Ishikawa (cell line): ENCODE measurements around the gene ERC1.

ENCODE experiments used
- CEBPB ChIP-seq: IDR thresholded peaks from 2 replicates; pipeline ENCODE4 v1.6.1; 2012
- CREB1 ChIP-seq: IDR thresholded peaks from 2 replicates; pipeline ENCODE4 v1.6.1; 2012; ENCODE audit warnings: low read depth
- EGR1 ChIP-seq: IDR thresholded peaks from 2 replicates; pipeline ENCODE4 v1.6.1; 2012
- EP300 ChIP-seq: IDR thresholded peaks from 2 replicates; pipeline ENCODE4 v1.6.1; 2012; ENCODE audit warnings: borderline replicate concordance
- FOXM1 ChIP-seq: IDR thresholded peaks from 2 replicates; pipeline ENCODE4 v1.6.1; 2012; ENCODE audit warnings: low read depth, borderline replicate concordance
- MAX ChIP-seq: IDR thresholded peaks from 2 replicates; pipeline ENCODE4 v1.6.1; 2012
- NFIC ChIP-seq: IDR thresholded peaks from 2 replicates; pipeline ENCODE4 v1.6.1; 2012
- RAD21 ChIP-seq: IDR thresholded peaks from 2 replicates; pipeline ENCODE4 v1.6.1; 2012; ENCODE audit warnings: low read depth
- REST ChIP-seq: IDR thresholded peaks from 2 replicates; pipeline ENCODE4 v1.6.1; 2012; ENCODE audit warnings: low read depth, mild to moderate bottlenecking
- TAF1 ChIP-seq: IDR thresholded peaks from 2 replicates; pipeline ENCODE4 v1.6.1; 2012; ENCODE audit warnings: low read depth, mild to moderate bottlenecking
- TCF12 ChIP-seq: IDR thresholded peaks from 2 replicates; pipeline ENCODE4 v1.6.1; 2012; ENCODE audit warnings: low read depth
- TEAD4 ChIP-seq: IDR thresholded peaks from 2 replicates; pipeline ENCODE4 v1.6.1; 2012
- USF1 ChIP-seq: IDR thresholded peaks from 2 replicates; pipeline ENCODE4 v1.6.1; 2012
- YY1 ChIP-seq: IDR thresholded peaks from 2 replicates; pipeline ENCODE4 v1.6.1; 2012; ENCODE audit warnings: low read depth
- ZBTB7A ChIP-seq: IDR thresholded peaks from 2 replicates; pipeline ENCODE4 v1.6.1; 2012; ENCODE audit warnings: low read depth

Gene ERC1

GRCh38 chr12:1147821-1148220, 156.8 kb downstream of the ERC1 start:
- TF ChIP-seq FOXM1 (no peak), RAD21 (no peak), TEAD4 (no peak), MAX (no peak), EGR1 (no peak), TCF12 (no peak), USF1 (no peak), EP300 (no peak), REST (no peak)

GRCh38 chr12:1157046-1157445, 166.0 kb downstream of the ERC1 start:
- TF ChIP-seq YY1 (no peak), TCF12 (no peak), NFIC (no peak), REST (no peak), USF1 (no peak), EP300 (no peak), CEBPB (no peak), CREB1 (no peak), EGR1 (no peak), TAF1 (no peak), FOXM1 (no peak), MAX (no peak), TEAD4 (no peak)

GRCh38 chr12:1161197-1161596, 170.2 kb downstream of the ERC1 start:
- TF ChIP-seq FOXM1: no peak
- no peak for TF ChIP-seq EP300
- no peak for TF ChIP-seq CEBPB
- no peak for TF ChIP-seq CREB1
- no peak for TF ChIP-seq TAF1

GRCh38 chr12:1162081-1162760, 171.2 kb downstream of the ERC1 start:
- no peak for TF ChIP-seq CREB1
- TF ChIP-seq TAF1: no peak
- TF ChIP-seq YY1: no peak

- TF ChIP-seq NFIC: no peak
- TF ChIP-seq RAD21: no peak
- TF ChIP-seq FOXM1: no peak
- TF ChIP-seq MAX: no peak
- no peak for TF ChIP-seq YY1
These were observed 176.8 kb downstream of the ERC1 start for GRCh38 chr12:1167784-1168183.

GRCh38 chr12:1170411-1170810, 179.4 kb downstream of the ERC1 start:
- TF ChIP-seq CREB1: no peak
- TF ChIP-seq EP300: no peak
- no peak for TF ChIP-seq ZBTB7A
- TF ChIP-seq TAF1: no peak
- TF ChIP-seq NFIC: no peak
- TF ChIP-seq YY1: no peak
- no peak for TF ChIP-seq TCF12
- TF ChIP-seq TEAD4: no peak
- no peak for TF ChIP-seq CEBPB
- TF ChIP-seq REST: no peak
